HepG2 (cell line): ENCODE results near the gene MAP3K3. TPM values are rescaled to one million over a fixed set of nuclear protein-coding genes. Genes with fewer than 3 reads are reported as not detected.

Experiments used
- DNMT3B ChIP-seq: conservative IDR thresholded peaks from 2 replicates; pipeline ENCODE4 v1.6.1; 2016; ENCODE audit warnings: missing biosample characterization, control low read depth
- KAT7 ChIP-seq: IDR thresholded peaks from 2 replicates; pipeline ENCODE4 v1.6.1; 2018; ENCODE audit warnings: borderline replicate concordance, missing compliant biosample characterization
- PATZ1 ChIP-seq: sonication (generic); formaldehyde crosslinking; IDR thresholded peaks from 2 replicates; pipeline ENCODE4 v1.4.0; 2020; ENCODE audit warnings: missing genetic modification reagents
- PRPF4 ChIP-seq: fragments of 200-400 bp; formaldehyde crosslinking; IDR thresholded peaks from 2 replicates; pipeline ENCODE4 v1.6.1; 2016; ENCODE audit warnings: low read length, low read depth; ENCODE audit not compliant: poor library complexity, severe bottlenecking
- SKIL ChIP-seq: sonication (generic); formaldehyde crosslinking; IDR thresholded peaks from 2 replicates; pipeline ENCODE4 v1.8.0; 2022; ENCODE audit warnings: missing genetic modification reagents, mild to moderate bottlenecking, moderate library complexity, borderline replicate concordance
- SP5 ChIP-seq: IDR thresholded peaks from 2 replicates; pipeline ENCODE4 v1.6.1; 2016; ENCODE audit warnings: low read depth, borderline replicate concordance
- TRAFD1 ChIP-seq: sonication (generic); formaldehyde crosslinking; IDR thresholded peaks from 2 replicates; pipeline ENCODE4 v1.5.1; 2020; ENCODE audit warnings: missing genetic modification reagents, mild to moderate bottlenecking, borderline replicate concordance
- ZBTB42 ChIP-seq: sonication (generic); formaldehyde crosslinking; IDR thresholded peaks from 2 replicates; pipeline ENCODE4 v1.5.0; 2020; ENCODE audit warnings: mild to moderate bottlenecking, missing genetic modification reagents
- ZGPAT ChIP-seq: IDR thresholded peaks from 2 replicates; pipeline ENCODE4 v1.6.1; 2016; ENCODE audit warnings: mild to moderate bottlenecking
- ZNF205 ChIP-seq: IDR thresholded peaks from 2 replicates; pipeline ENCODE4 v1.6.1; 2018; ENCODE audit warnings: missing biosample characterization, missing genetic modification reagents
- ZNF589 ChIP-seq: sonication (generic); formaldehyde crosslinking; conservative IDR thresholded peaks from 2 replicates; pipeline ENCODE4 v1.8.0; 2022; ENCODE audit warnings: mild to moderate bottlenecking, moderate library complexity, missing genetic modification reagents
- ZNF605 ChIP-seq: sonication (generic); formaldehyde crosslinking; IDR thresholded peaks from 2 replicates; pipeline ENCODE4 v1.8.0; 2022; ENCODE audit warnings: mild to moderate bottlenecking, missing genetic modification reagents
- ZNF615 ChIP-seq: sonication (generic); formaldehyde crosslinking; IDR thresholded peaks from 2 replicates; pipeline ENCODE4 v1.5.0; 2020; ENCODE audit warnings: mild to moderate bottlenecking, missing genetic modification reagents, borderline replicate concordance
- ZNF616 ChIP-seq: sonication (generic); formaldehyde crosslinking; IDR thresholded peaks from 2 replicates; pipeline ENCODE4 v1.5.0; 2020; ENCODE audit warnings: low read depth, mild to moderate bottlenecking, missing genetic modification reagents
- ZNF670 ChIP-seq: sonication (generic); formaldehyde crosslinking; IDR thresholded peaks from 2 replicates; pipeline ENCODE4 v1.8.0; 2022; ENCODE audit warnings: mild to moderate bottlenecking, missing genetic modification reagents, borderline replicate concordance
- ZNF710 ChIP-seq: sonication (generic); formaldehyde crosslinking; IDR thresholded peaks from 2 replicates; pipeline ENCODE4 v1.5.0; 2020; ENCODE audit warnings: mild to moderate bottlenecking, missing genetic modification reagents, borderline replicate concordance
- ZNF75D ChIP-seq: sonication (generic); formaldehyde crosslinking; IDR thresholded peaks from 2 replicates; pipeline ENCODE4 v1.8.1; 2023; ENCODE audit warnings: missing genetic modification reagents, mild to moderate bottlenecking, borderline replicate concordance
- ZSCAN21 ChIP-seq: sonication (generic); formaldehyde crosslinking; IDR thresholded peaks from 2 replicates; pipeline ENCODE4 v1.8.0; 2022; ENCODE audit warnings: mild to moderate bottlenecking, missing genetic modification reagents, moderate library complexity, borderline replicate concordance
- polyA plus RNA-seq, 8 experiments: library from polyadenylated mRNA; depleted of rRNA in 3 of 8; stranded (reverse) in 7 of 8; unstranded in 1 of 8; fragments of >200 nt; fragmentation: Illumina TruSeq in 4 of 8; extraction: Trizol in 4 of 8; gene quantifications; 2 replicates each; pipeline versions ENCODE4 v1.2.1 to v1.2.3, GENCODE V29; 2011 to 2016; ENCODE audit warnings: low read depth in 4 of 8, missing spikeins in 1 of 8, mixed read lengths in 1 of 8; ENCODE audit not compliant: insufficient read depth in 1 of 8
- total RNA-seq, 5 experiments: library from RNA; depleted of rRNA; stranded (reverse); fragments of >200 nt; fragmentation: Illumina TruSeq; extraction: Trizol; gene quantifications; 2 replicates each; pipeline ENCODE4 v1.2.3, GENCODE V29; 2016; ENCODE audit warnings: low read depth in 1 of 5

MAP3K3 gene
- total and polyA plus RNA-seq, 2 of the 13 experiments (the other 11 are each of a cell fraction or from before 2014, with no cell fraction given) = 17.7 to 21.8 TPM

GRCh38 chr17:63699638-63700527, 77.7 kb downstream of the MAP3K3 start, which contains the start of gene LIMD2 (continued):
- TF ChIP-seq ZNF670 (CRISPR knock-in tag) (no peak), ZNF616 (CRISPR knock-in tag) (peak; percentile 44; the same call in 1 of the 2 replicates), ZNF605 (CRISPR knock-in tag) (no peak), DNMT3B (CRISPR knock-in tag) (no peak), PATZ1 (CRISPR knock-in tag) (peak; percentile 46), ZGPAT (CRISPR knock-in tag) (0 out of 2 replicates have a peak, but pooled peaks have one; percentile 5), ZSCAN21 (CRISPR knock-in tag) (0 out of 2 replicates have a peak, but pooled peaks have one; percentile 45), TRAFD1 (CRISPR knock-in tag) (no peak), SKIL (CRISPR knock-in tag) (0 out of 2 replicates have a peak, but pooled peaks have one; percentile 3), PRPF4 (no peak), ZNF205 (no peak), ZNF589 (CRISPR knock-in tag) (0 out of 2 replicates have a peak, but pooled peaks have one; percentile 18), ZNF710 (CRISPR knock-in tag) (no peak), ZNF75D (CRISPR knock-in tag) (no peak), KAT7 (CRISPR knock-in tag) (no peak), SP5 (CRISPR knock-in tag) (no peak), ZNF615 (no peak), ZBTB42 (CRISPR knock-in tag) (no peak)
